ENCODE data around the gene CST1.

GRCh38 chr20:23783447-23783846, 32.7 kb upstream of the CST1 start:
- TF ChIP-seq CTCF (IDR thresholded peaks at IDR 0.05; ENCODE audit: poor library complexity), result no peak
- no peak for TF ChIP-seq EZH2phosphoT487 (IDR thresholded peaks at IDR 0.05; ENCODE audit: low read depth, severe bottlenecking, unreplicated experiment)
- TF ChIP-seq EZH2 (IDR thresholded peaks at IDR 0.05; ENCODE audit: borderline replicate concordance), result no peak

All from hepatocyte (in vitro differentiated cells).